HG03439 (cell line): ENCODE data around the gene PTPRD.

Experiments used
- ATAC-seq: cut with Tn5 transposase; IDR thresholded peaks from one replicate; pipeline ENCODE4 v1.9.1; 2021; ENCODE audit warnings: mild to moderate bottlenecking, moderate library complexity; ENCODE audit not compliant: unreplicated experiment

PTPRD gene

GRCh38 chr9:8637626-8638025 is 1975.2 kb downstream of the PTPRD start:
- no peak for ATAC-seq

DNA sequence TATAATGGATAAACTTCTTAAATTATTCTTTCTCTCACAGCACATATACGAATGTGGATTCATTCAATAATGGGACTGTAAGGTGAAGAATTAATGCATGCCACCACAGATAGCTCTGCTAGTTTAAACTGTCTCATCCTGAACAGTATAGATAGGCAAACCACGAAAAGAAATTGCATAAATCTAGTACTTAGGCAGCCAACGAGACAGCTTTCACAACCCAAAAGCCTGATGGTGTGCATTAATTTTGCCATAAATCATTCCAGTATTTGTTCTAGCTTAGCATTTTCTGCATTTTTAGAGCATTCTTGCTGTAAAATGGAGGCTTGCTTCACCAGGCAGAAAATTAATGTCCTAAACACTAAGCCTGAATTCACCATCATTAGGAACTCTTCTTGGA is 1979.0 kb downstream of the PTPRD start:
- no peak for ATAC-seq

DNA sequence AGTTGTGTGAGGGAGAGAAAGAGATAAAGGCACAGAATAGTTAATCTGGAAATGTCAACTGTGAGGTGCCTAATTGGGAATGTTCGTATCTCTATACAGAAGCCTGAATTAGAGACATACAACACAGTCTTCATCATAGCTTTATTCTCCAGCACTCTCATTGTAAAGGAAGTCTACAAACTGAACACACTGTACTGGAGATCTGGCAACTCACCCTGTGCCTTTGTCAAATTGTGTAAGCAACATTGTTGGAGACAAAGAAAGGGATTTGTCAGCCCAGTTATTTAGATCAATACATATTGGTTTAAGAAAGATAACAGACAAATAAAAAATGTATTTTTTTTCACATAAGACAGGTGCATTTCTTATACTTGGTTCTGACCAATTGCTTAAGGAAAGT is 1980.3 kb downstream of the PTPRD start:
- ATAC-seq, result no peak

DNA sequence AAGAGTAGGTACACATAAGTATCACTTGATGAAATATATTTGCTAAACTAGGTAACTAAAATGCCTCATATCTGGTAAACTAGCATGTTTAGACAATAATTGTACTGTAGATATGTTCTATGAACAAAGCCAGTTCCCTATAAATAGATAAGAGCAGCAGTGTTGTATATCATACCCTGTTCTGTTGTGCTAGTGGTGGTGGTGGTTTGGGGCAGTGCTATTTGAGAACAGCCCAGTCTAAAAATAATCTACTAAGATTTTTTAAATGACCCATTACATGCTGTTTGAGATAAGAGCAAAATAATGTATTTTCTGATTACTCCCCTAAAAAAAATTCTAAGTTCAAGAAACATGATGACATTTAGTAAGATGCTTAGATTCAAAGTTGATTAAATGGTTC is 1984.0 kb downstream of the PTPRD start:
- no peak for ATAC-seq

GRCh38 chr9:8627976-8628679 is 1984.7 kb downstream of the PTPRD start:
- ATAC-seq, result no peak

DNA sequence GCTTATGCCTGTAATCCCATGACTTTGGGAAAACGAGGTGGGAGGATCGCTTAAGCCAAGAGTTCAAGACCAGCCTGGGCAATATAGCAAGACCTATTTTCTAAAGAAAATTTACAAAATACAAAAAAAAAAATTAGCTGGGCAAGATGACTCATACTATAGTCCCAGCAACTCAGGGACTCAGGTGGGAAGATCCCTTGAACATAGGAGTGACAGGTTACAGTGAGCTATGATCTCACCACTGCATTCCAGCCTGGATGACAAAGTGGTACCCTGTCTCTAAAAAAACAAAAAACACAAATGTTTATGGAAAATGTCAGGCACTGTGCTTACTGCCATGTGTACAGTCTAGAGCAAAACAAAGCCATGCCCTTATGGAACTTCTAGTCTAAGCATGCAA is 1989.9 kb downstream of the PTPRD start:
- ATAC-seq, result no peak

GRCh38 chr9:8622222-8622802 is 1990.5 kb downstream of the PTPRD start:
- ATAC-seq, result no peak

- ATAC-seq, result no peak
These were observed 1991.4 kb downstream of the PTPRD start for GRCh38 chr9:8621416-8621815.

DNA sequence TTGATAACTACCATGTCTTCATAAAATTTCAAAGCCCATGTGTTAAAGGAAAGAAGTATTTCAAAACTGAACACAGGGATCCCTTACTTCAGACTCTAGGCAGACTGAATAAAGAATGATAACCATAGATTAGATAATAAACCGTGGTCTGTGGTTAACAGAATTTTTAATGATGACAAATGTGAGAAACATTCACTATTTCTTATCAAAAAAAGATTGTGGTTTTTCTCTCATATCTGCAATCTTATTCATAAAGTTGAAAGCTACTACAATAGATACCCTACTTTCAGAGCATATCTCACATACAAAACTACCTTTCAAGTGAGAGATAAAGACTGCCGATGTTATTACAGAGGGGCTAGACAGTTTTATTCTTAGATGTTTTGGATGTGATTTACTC is 1996.4 kb downstream of the PTPRD start:
- ATAC-seq, result no peak

DNA sequence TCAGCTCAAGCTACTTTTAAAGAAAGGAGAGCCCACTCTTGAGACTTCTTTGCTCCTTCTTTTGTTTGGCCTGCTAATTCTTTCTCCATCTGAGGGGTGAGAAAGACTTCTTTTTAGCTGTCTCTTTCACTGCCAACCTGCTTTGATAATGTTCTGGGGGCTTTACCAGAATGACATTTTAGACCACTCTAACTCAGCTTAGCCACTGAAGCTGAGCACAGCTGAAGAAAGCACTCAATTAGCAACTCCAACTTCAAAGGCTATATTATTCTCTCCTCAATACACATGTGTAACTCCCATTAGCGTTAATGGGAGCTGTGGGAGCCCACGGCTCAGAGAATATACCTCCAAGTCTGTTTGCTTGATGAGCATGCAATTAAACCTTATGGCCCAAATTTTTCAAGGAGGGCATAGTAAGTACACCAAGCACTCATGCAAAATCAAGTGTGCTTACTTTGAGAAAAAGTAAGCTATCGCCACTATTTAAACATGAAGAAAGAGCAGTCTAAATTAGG is 1997.8 kb downstream of the PTPRD start:
- ATAC-seq, result no peak

DNA sequence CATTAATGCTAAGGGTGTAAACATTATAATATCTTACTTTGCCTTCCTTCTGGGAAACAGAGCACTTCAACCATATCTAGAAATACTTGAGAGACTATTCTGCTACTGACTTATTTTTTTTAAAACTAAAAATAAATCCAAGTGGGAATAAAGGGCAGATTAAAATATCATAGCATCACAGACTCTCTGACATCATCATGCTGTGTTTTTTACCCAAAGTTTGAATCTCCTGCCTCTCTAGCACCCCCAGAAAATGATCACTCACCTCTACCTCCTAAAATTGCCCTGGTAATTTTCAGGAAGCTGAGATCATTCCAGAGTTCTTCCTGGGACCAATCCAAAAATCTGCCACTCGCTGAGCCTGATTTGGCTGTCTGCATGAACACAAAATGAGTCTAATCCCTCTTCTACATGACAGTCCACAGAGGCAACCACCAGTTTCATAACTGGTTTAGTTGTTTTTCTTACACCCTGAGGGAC is 1999.4 kb downstream of the PTPRD start:
- ATAC-seq, result no peak

DNA sequence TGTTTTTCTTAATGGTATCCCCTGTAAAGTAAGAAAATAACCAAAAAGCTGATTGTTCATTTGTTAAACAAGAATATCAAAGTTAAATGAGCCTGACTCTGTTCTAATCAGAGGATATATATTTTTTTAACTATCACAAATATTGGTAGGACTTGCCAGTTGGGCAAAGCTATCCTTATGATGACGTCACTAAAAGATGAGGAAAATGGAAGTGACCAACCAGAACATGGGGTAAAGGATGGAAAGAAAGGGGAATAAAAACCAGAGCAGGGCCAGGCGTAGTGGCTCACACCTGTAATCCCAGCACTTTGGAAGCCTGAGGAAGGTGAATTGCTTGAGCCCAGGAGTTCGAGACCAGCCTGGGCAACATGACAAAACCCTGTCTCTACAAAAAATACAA is 2001.6 kb downstream of the PTPRD start:
- no peak for ATAC-seq

GRCh38 chr9:8610256-8610655 is 2002.5 kb downstream of the PTPRD start:
- no peak for ATAC-seq

GRCh38 chr9:8605096-8605495 is 2007.7 kb downstream of the PTPRD start:
- ATAC-seq, result no peak

DNA sequence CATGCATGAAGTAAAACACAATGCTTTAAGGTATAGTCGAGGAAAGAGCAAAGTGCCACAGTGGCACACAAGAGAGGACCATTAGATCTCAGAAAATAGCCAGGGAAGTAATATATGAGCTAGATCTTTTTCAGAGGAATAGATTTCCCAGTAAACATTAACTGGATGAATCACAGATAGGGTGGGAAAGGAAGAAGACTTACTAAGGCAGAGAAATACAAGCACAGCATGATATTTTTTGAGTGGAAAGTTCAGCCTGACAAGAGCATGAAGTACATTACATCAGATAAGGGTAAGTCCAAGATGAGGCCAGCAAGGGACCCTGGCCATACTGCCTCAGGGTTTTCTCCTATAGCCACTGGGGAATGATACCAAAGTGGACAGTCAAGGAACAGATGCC is 2008.6 kb downstream of the PTPRD start:
- no peak for ATAC-seq

GRCh38 chr9:8600914-8601680 is 2011.7 kb downstream of the PTPRD start:
- no peak for ATAC-seq

DNA sequence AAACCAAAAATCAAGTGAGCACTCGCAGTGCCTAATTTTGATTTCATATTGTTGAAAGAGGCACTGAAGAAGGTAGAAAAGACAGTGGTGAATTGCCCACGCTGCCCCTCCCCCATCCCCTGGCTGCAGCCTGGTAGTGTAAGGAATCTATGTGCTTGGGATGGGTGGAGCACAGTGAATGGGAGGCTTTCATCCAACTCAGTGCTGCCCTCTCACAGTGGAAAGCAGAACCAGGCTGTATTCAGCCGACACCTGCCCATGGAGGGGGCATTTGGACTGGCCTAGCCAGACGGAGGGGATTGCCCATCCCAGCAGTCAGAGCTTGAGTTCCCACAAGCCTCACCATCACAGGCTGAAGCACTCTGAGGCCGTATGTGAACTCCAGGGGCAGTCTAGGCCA is 2012.9 kb downstream of the PTPRD start:
- ATAC-seq, result no peak

DNA sequence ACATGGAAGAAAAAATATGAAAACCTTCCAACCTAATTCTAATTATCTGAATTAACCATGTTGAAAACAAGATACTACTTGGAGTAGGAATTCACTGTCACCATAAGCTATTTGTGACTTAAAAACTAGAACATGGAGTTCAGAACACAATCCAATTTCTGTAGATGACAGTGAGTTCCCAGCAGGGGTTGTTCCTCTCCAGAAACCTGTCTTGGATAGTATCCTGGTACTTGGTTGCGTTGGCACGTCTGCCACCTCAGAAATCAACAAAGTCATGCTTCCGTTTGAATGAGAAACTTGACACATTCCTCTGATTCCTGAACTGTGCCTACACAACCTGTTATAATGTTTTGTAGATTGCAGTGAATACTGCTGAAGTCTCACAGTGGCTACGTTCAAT is 2023.3 kb downstream of the PTPRD start:
- no peak for ATAC-seq

GRCh38 chr9:8585036-8585435 is 2027.8 kb downstream of the PTPRD start:
- ATAC-seq, result no peak

DNA sequence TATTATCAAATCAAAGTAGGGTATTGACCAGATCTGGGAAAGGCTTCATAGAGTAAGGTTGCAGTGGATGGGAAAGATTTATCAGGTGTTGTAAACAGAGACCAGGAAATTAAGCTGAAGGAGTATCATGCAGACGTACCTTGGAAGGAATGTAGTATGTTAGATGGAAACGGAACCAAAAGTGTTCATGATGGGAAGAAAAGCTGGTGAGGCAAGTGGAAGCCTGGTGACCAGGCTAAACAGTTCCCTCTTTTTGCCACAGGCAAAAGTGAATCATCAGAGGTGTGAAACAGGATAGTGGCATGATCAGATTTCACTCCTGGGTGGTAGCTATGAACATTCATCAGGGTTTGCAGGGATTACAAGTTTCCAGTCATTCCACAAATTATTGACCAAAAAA is 2033.1 kb downstream of the PTPRD start:
- no peak for ATAC-seq

GRCh38 chr9:8576741-8577140 is 2036.1 kb downstream of the PTPRD start:
- no peak for ATAC-seq

- no peak for ATAC-seq
These were observed 2038.0 kb downstream of the PTPRD start for GRCh38 chr9:8574846-8575245.
